Neural progenitor cell (in vitro differentiated cells): ENCODE results near the gene ZSCAN5B. TPM values are rescaled to one million over a fixed set of nuclear protein-coding genes. Genes with fewer than 3 reads are reported as not detected.

Experiments used
- DNase-seq: peaks from one replicate; pipeline ENCODE4 v3.0.0-alpha.2; 2016; ENCODE audit warnings: low spot score
- H2AFZ ChIP-seq: fragments of 200-600 bp; sonication (generic); replicated peaks from 2 replicates; pipeline ENCODE4 v1.6.1; 2016; ENCODE audit warnings: antibody characterized with exemption
- H3F3A ChIP-seq: fragments of 200-600 bp; sonication (generic); 2 replicates; pipeline ENCODE4 v1.6.1; 2016; ENCODE audit warnings: antibody characterized with exemption, low read depth
- H3K27ac ChIP-seq: fragments of 200-600 bp; sonication (generic); 2 replicates; pipeline ENCODE4 v1.5.1; 2016; ENCODE audit warnings: mild to moderate bottlenecking
- H3K27me3 ChIP-seq: fragments of 200-600 bp; sonication (generic); 2 replicates; pipeline ENCODE4 v1.6.1; 2016; ENCODE audit warnings: mild to moderate bottlenecking, moderate library complexity
- H3K36me3 ChIP-seq: fragments of 200-600 bp; sonication (generic); 2 replicates; pipeline ENCODE4 v1.5.1; 2016
- H3K4me1 ChIP-seq: fragments of 200-600 bp; sonication (generic); 2 replicates; pipeline ENCODE4 v1.6.1; 2016; ENCODE audit warnings: mixed run types
- H3K4me2 ChIP-seq: fragments of 200-600 bp; sonication (generic); 2 replicates; pipeline ENCODE4 v1.6.1; 2016
- H3K4me3 ChIP-seq: fragments of 200-600 bp; sonication (generic); 2 replicates; pipeline ENCODE4 v1.5.1; 2016
- H3K79me2 ChIP-seq: fragments of 200-600 bp; sonication (generic); 2 replicates; pipeline ENCODE4 v1.6.1; 2016; ENCODE audit warnings: low read depth
- H3K9ac ChIP-seq: fragments of 200-600 bp; sonication (generic); 2 replicates; pipeline ENCODE4 v1.6.1; 2016
- H3K9me3 ChIP-seq: fragments of 200-600 bp; sonication (generic); 2 replicates; pipeline ENCODE4 v1.5.1; 2016; ENCODE audit warnings: low read depth
- H4K20me1 ChIP-seq: fragments of 200-600 bp; sonication (generic); 2 replicates; pipeline ENCODE4 v1.6.1; 2016; ENCODE audit warnings: low read depth
- H3K27ac Mint-ChIP-seq: 3 replicates; pipeline ENCODE4 v1.8.0; 2021; ENCODE audit warnings: mixed read lengths
- H3K27me3 Mint-ChIP-seq: 2 replicates; pipeline ENCODE4 v1.8.0; 2022; ENCODE audit warnings: low read depth, mild to moderate bottlenecking, inconsistent platforms, moderate library complexity, mixed read lengths; ENCODE audit not compliant: insufficient read depth
- H3K36me3 Mint-ChIP-seq: 3 replicates; pipeline ENCODE4 v1.8.0; 2021; ENCODE audit warnings: mixed read lengths
- H3K4me1 Mint-ChIP-seq: 3 replicates; pipeline ENCODE4 v1.8.0; 2021; ENCODE audit warnings: mixed read lengths
- H3K4me3 Mint-ChIP-seq: 3 replicates; pipeline ENCODE4 v1.8.0; 2021; ENCODE audit warnings: mild to moderate bottlenecking, moderate library complexity, mixed read lengths
- H3K9me3 Mint-ChIP-seq: 3 replicates; pipeline ENCODE4 v1.8.0; 2020; ENCODE audit warnings: mixed read lengths
- total RNA-seq: library from RNA; depleted of rRNA; stranded (reverse); fragments of >200 nt; gene quantifications from 2 replicates; pipeline ENCODE4 v1.2.3, GENCODE V29; 2015; ENCODE audit warnings: low replicate concordance
- TF ChIP-seq, protein P1 (sequence below): fragments of 200-600 bp; sonication (generic); IDR thresholded peaks from 2 replicates; pipeline ENCODE4 v1.5.1; 2017; ENCODE audit warnings: antibody characterized with exemption, mild to moderate bottlenecking

ZSCAN5B gene
- total RNA-seq, 1 donor from 2014 or later, result not detected

DNA sequence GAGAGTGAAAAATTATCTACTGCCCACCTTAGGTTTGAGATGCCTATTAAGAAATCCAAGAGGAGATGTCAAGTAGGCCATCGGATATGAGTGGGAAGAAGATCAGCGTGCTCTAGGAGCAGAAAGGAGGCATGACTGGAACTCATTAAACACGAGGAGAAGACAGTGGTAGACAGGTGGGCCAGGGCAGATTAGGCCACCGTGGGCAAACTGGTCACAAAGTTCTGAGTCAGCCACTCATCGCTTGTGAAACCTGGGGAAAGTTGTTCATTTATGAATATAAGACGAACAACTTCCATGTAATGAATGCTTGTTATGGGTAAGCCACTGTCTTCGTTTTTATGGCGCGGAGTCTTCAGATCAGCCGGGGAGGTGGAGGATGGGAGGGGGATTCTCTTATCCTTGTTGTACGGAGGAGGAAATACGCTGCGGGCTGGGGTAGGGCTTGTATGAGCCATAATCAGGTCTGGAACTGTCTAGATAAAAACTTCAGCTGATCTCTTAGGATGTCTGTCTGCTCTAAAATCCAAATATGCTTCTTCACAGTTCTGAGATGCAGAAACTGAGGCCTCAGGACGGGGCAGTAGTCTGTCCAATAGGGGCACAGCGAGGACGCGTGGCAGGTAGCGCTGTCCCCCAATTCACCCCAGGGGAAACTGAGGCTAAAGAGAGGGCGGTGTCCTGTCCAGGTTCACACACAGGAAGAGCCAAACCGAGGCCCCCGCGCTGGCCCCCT, 57.6 kb downstream of the ZSCAN5B start:
- H3K9me3 Mint-ChIP-seq, result no peaks in the 10 kb centered on the region
- H3K4me3 Mint-ChIP-seq, result peak overlapping the region; percentile 85
- peak overlapping the region; percentile 89 for H3K27ac Mint-ChIP-seq
- Histone ChIP-seq H3K9ac (no peak overlapping the region), H2AFZ (peak overlapping the region; percentile 76), H3K79me2 (peaks cover 35% of the 10 kb centered on the region), H3F3A (peaks cover 24% of the 10 kb centered on the region), H3K4me1 (peaks cover 25% of the 10 kb centered on the region), H3K4me2 (peak overlapping the region; percentile 88), H4K20me1 (peaks cover 7% of the 10 kb centered on the region), H3K27ac (no peak overlapping the region), H3K4me3 (peak overlapping the region; percentile 50), H3K9me3 (no peaks in the 10 kb centered on the region), H3K27me3 (no peaks in the 10 kb centered on the region), H3K36me3 (no peaks in the 10 kb centered on the region)
- H3K4me1 Mint-ChIP-seq, result peaks cover 37% of the 10 kb centered on the region
- TF ChIP-seq, protein P1, sequence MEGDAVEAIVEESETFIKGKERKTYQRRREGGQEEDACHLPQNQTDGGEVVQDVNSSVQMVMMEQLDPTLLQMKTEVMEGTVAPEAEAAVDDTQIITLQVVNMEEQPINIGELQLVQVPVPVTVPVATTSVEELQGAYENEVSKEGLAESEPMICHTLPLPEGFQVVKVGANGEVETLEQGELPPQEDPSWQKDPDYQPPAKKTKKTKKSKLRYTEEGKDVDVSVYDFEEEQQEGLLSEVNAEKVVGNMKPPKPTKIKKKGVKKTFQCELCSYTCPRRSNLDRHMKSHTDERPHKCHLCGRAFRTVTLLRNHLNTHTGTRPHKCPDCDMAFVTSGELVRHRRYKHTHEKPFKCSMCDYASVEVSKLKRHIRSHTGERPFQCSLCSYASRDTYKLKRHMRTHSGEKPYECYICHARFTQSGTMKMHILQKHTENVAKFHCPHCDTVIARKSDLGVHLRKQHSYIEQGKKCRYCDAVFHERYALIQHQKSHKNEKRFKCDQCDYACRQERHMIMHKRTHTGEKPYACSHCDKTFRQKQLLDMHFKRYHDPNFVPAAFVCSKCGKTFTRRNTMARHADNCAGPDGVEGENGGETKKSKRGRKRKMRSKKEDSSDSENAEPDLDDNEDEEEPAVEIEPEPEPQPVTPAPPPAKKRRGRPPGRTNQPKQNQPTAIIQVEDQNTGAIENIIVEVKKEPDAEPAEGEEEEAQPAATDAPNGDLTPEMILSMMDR, result no peak
- H3K27me3 Mint-ChIP-seq, result no peaks in the 10 kb centered on the region
- DNase-seq, result no peak
- no peaks in the 10 kb centered on the region for H3K36me3 Mint-ChIP-seq

Other genes with a start within 250 kb of the ZSCAN5B start
- gene NLRP8, start 250.0 kb downstream of the ZSCAN5B start, total RNA-seq, result not detected in 2 replicates
- gene NLRP5, start 211.0 kb downstream of the ZSCAN5B start, total RNA-seq, result not detected in 2 replicates
- gene ZNF787, start 76.5 kb downstream of the ZSCAN5B start, total RNA-seq, result 2.2 and 30.0 TPM in 2 replicates
- gene ZNF444, start 56.5 kb downstream of the ZSCAN5B start, total RNA-seq, result 7.0 and 51.8 TPM in 2 replicates
- 0.71 and 1.8 TPM in 2 replicates for gene GALP, start 21.8 kb downstream of the ZSCAN5B start, total RNA-seq
- not detected in 2 replicates for gene ZSCAN5C, start 4.5 kb upstream of the ZSCAN5B start, total RNA-seq
- not detected in 2 replicates for gene EDDM13, start 75.0 kb upstream of the ZSCAN5B start, total RNA-seq
- gene ZSCAN5A, start 117.1 kb upstream of the ZSCAN5B start, total RNA-seq, result 1.6 and 7.8 TPM in 2 replicates
- gene ZNF582, start 195.8 kb upstream of the ZSCAN5B start, total RNA-seq, result 2.5 and 4.0 TPM in 2 replicates
- 4.5 and 7.7 TPM in 2 replicates for gene ZNF583, start 206.5 kb upstream of the ZSCAN5B start, total RNA-seq